Stomach smooth muscle (tissue), 2 donors: ENCODE data around the gene VAPB.

Experiments
- H3K27ac ChIP-seq: one replicate; pipeline ENCODE4 v1.7.0; 2013; ENCODE audit warnings: mild to moderate bottlenecking, low read length, inconsistent platforms
- H3K27me3 ChIP-seq, 2 donors: one replicate each; pipeline ENCODE4 v1.7.0; 2013; ENCODE audit warnings: low read length in 2 of 2; ENCODE audit not compliant: insufficient read depth in 2 of 2, control insufficient read depth in 1 of 2
- H3K36me3 ChIP-seq, 2 donors: one replicate each; pipeline ENCODE4 v1.7.0; 2013; ENCODE audit warnings: low read length in 2 of 2; ENCODE audit not compliant: control insufficient read depth in 2 of 2, insufficient read depth in 2 of 2
- H3K4me1 ChIP-seq: one replicate; pipeline ENCODE4 v1.7.0; 2013; ENCODE audit warnings: low read length; ENCODE audit not compliant: control insufficient read depth, insufficient read depth
- H3K4me3 ChIP-seq, 2 donors: one replicate each; pipeline ENCODE4 v1.7.0; 2013; ENCODE audit warnings: low read length in 2 of 2
- H3K9ac ChIP-seq, 2 donors: one replicate each; pipeline ENCODE4 v1.7.0; 2013; ENCODE audit warnings: low read length in 2 of 2, mild to moderate bottlenecking in 1 of 2
- H3K9me3 ChIP-seq, 2 donors: one replicate each; pipeline ENCODE4 v1.7.0; 2013; ENCODE audit warnings: low read length in 2 of 2; ENCODE audit not compliant: control insufficient read depth in 2 of 2
- donor health status: healthy.
- donor health status: Pancreatic carcinoma.

VAPB gene

DNA sequence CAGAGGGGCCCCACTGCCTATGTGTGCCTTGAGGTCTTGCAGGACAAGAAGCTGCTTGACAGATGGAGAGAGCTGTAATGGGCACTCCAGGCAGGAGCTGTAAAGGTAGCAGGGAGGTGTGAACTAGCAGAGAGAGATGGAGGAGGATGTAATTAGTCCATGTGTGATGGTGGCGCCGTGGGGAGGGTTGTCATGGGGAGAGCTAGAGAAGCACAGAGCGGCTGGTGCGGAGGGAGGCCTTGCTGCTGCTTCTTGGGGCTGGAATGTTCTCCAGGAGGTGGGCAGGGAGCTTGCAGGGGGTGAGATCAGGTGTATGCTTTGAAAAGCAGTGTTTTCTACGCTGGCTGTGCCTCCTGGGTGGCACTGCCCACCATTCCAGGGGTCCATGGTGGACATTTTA lies 94.0 kb downstream of the VAPB start:
- Histone ChIP-seq H3K4me1 (no peaks in the 10 kb centered on the region), H3K4me3 (no peak overlapping the region), H3K36me3 (no peaks in the 10 kb centered on the region), H3K27me3 (no peaks in the 10 kb centered on the region), H3K27ac (no peak overlapping the region), H3K9ac (no peak overlapping the region), H3K9me3 (peaks cover 3 to 9% of the 10 kb centered on the region in 2 donors)

DNA sequence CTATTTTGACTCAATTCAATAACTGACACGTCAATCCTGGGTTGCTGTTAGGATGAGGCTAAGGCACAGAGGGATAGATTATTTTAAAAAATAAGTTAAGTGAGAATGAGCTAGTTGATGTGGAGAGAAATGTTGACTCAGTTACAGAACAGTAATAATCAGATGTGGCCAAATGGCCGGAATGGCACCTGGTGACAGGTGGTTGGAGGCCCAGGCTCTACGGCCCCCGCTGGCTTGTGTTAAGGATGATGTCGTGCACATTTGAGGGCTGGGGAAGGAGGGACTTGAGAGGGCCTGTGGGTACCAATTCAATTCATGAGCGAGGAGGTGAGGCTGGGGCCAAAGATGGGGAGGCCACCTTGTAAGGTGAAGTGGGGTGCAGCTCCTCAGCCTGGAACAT lies 94.4 kb downstream of the VAPB start:
- Histone ChIP-seq H3K27me3 (no peaks in the 10 kb centered on the region), H3K4me3 (no peak overlapping the region), H3K9me3 (peaks cover 3 to 9% of the 10 kb centered on the region in 2 donors), H3K27ac (no peak overlapping the region), H3K9ac (no peak overlapping the region), H3K36me3 (no peaks in the 10 kb centered on the region), H3K4me1 (no peaks in the 10 kb centered on the region)

DNA sequence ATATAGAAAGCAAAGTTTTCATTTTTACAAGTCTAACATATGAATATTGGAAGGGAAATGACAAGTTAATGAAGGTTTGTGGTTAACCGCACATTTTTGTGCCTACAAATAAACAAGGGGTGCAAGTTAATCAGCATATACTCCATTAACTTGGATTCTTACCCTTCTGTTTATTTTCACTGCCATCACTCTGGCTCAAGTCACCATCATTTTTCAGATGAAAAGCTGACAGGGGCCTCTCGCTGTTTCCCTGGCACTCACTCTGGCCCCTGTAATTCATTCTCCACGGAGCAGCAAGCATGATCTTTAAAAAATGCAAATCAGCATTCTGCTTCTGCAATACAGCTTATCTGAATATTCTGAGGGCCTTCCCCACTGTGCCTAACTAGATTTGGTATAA lies 96.4 kb downstream of the VAPB start:
- Histone ChIP-seq H3K9me3 (peaks cover 3 to 9% of the 10 kb centered on the region in 2 donors), H3K36me3 (no peaks in the 10 kb centered on the region), H3K9ac (no peak overlapping the region), H3K27me3 (no peaks in the 10 kb centered on the region), H3K27ac (no peak overlapping the region), H3K4me1 (no peaks in the 10 kb centered on the region), H3K4me3 (no peak overlapping the region)

DNA sequence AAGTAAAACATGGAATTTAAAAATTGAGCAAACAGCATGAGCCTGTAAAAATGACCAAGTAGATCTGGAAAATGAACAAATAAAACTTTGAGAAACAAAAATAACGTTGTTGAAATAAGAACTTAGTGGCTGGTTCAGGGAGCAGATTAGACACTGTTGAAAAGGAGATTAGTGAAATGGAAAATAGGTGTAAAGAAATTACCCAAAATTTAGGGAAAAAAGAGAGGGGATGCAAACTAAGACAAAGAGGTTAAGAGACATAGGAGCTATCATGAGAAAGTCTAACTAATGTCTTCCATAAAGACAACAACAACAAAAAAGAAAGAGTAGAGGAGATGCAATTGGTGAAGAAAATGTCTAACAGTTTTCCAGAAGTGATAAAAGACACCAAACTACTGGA lies 97.2 kb downstream of the VAPB start:
- Histone ChIP-seq H3K27me3 (no peaks in the 10 kb centered on the region), H3K9ac (no peak overlapping the region), H3K36me3 (no peaks in the 10 kb centered on the region), H3K4me3 (no peak overlapping the region), H3K27ac (no peak overlapping the region), H3K4me1 (no peaks in the 10 kb centered on the region), H3K9me3 (peaks cover 3 to 9% of the 10 kb centered on the region in 2 donors)

DNA sequence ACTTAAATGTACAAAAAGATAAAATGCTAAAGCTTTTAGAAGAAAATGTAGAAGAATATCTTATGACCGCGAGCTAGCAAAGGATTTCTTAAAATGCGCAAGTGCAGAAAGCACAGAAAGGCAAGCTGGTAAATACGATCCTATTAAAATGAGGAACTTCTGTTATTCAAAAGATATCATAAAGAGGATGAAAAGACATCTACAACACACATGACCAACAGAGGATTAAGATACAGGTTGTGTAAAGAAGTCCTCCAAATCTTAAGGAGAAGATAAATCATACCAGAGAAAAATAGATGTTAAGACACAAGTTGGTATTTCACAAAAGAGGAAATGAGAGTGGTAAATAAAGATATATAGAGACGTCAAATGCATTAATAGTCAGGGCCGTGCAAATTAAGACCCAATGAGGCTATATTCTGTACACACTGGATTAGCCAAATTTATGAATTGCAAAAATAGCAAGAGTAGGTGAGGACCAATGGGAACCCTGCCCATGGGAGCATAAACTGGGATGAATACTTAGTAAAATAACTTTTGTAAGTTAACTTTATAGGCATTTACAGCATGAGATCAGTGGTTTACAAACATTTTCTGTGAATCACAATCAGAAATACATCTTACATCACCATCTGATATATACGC lies 103.2 kb downstream of the VAPB start:
- H3K9ac ChIP-seq = no peak overlapping the region
- H3K9me3 ChIP-seq = no peaks in the 10 kb centered on the region
- H3K27ac ChIP-seq = no peak overlapping the region
- H3K27me3 ChIP-seq = no peaks in the 10 kb centered on the region
- no peaks in the 10 kb centered on the region for H3K36me3 ChIP-seq
- no peak overlapping the region for H3K4me3 ChIP-seq
- no peaks in the 10 kb centered on the region for H3K4me1 ChIP-seq

DNA sequence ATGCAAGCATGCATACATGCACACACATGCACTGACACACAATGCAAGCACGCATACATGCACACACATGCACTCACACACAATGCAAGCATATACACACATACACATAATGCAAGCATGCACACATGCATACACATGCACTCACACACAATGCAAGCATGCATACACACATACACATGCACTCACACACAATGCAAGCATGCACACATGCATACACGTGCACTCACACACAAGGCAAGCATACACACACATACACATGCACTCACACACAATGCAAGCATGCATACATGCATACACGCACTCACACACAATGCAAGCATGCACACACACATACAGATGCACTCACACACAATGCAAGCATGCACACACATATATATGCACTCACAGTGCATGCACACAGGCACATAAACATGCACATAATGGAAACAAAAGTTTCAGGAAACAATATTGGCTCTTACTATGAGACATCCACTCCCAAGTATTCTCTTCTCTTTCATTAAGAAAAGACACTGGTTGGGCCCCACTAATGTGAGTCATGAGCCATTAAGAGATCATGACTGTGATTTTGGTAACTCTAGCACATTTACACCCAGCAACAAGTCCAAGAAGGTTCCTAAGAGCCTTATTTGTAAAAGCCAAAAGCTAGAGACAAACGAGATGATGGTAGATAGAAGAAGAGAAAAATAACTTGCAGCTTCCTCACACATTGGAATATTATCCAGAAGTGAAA lies 103.9 kb downstream of the VAPB start:
- H3K9ac ChIP-seq = no peak overlapping the region
- no peaks in the 10 kb centered on the region for H3K36me3 ChIP-seq
- H3K9me3 ChIP-seq = no peaks in the 10 kb centered on the region
- no peak overlapping the region for H3K4me3 ChIP-seq
- no peaks in the 10 kb centered on the region for H3K27me3 ChIP-seq
- H3K27ac ChIP-seq = no peak overlapping the region
- H3K4me1 ChIP-seq = no peaks in the 10 kb centered on the region

DNA sequence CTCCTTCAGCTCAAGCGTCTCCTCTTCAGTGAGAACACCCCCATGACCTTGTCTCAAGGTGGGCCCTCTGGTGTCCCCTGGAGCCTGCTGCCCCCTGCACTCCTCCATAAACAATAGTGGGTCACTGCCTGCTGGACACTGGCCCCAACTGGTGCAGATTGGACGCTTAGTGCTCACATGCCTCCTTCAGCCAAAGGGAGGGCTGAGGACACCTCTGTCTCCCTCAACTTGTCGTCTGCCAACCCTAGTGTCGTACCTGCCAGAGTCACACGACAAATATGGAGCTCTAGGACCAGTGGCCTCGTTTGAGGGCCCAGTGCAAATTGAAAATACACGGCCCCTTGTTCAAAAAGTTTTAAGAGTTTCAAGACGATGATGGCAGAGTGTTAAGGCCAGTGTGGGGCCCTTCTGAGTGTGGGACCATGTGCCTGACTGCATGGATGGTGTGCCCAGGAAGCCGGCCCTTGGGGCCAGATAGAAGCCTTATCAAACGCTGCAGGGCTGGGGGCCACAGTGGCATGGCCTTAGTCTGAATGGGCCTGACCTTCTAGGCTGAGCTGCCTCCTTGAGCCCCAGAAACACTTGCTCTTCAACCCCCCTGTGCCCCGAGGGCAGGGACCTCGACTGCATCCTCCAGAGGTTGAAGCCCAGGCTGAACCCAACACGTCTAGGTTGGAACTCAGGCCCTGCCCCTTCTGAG lies 106.0 kb downstream of the VAPB start:
- Histone ChIP-seq H3K27me3 (no peaks in the 10 kb centered on the region), H3K36me3 (no peaks in the 10 kb centered on the region), H3K9ac (no peak overlapping the region), H3K4me3 (no peak overlapping the region), H3K9me3 (no peaks in the 10 kb centered on the region), H3K4me1 (no peaks in the 10 kb centered on the region), H3K27ac (no peak overlapping the region)

DNA sequence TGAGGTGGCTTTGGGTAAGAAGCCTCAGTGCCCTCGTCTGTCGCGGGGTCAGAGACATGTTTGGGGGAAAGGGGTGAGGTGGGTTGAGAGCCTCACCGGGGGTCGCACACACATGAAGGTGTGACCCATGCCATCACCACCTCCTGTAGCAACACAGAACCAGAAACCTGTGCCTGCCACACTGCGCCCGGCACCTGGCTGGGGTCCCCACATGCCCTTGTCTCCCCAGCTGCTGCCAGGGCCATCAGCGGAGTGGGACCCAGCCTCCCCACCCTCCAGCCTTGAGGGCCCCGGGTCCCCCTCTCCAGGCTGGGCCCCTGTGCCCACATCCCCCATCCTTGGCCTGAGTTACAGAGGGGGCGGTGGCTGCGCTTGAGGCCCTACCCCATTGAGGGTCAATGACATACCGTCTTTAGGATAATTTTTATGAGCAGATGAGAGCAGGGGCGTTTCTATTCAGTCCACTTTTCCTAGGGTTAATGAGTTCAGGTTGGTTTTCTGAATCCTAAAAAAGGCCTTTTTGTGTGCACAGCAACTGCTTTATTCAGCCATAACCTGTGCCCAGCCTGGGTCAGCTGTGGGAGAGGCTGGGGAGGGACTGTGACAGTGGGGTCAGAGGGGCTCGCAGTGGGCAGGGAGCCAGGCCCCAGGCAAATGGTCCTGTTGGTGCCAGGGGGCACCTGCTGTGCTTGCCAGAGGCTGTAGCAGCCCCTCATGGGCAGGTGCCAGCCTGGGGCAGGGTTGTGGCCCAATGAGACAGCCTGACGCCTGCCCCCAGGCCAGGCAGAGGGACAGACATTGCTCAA lies 106.8 kb downstream of the VAPB start:
- Histone ChIP-seq H3K9ac (no peak overlapping the region), H3K4me3 (no peak overlapping the region), H3K36me3 (no peaks in the 10 kb centered on the region), H3K27ac (no peak overlapping the region), H3K27me3 (peaks cover 0 to 2% of the 10 kb centered on the region in 2 donors), H3K9me3 (no peaks in the 10 kb centered on the region), H3K4me1 (no peaks in the 10 kb centered on the region)

DNA sequence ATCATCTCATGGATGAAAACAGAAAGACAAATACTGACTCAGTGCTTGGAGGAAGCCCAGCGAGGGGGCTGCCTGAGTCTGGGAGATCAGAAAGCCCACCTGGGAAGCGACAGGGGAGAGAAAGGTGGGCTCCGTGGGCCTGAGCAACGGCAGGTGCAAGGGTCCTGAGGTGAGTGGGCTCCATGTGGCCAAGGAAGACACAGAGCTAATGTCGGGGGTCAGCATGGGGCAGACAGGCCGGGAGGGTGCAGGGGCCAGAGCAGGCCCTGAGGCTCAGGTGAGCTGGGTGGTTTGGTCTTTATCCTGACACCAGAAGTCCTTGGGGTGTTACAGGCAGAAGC lies 107.4 kb downstream of the VAPB start:
- no peak overlapping the region for H3K27ac ChIP-seq
- H3K4me3 ChIP-seq = no peak overlapping the region
- no peaks in the 10 kb centered on the region for H3K4me1 ChIP-seq
- H3K36me3 ChIP-seq = no peaks in the 10 kb centered on the region
- peaks cover 0 to 2% of the 10 kb centered on the region in 2 donors for H3K27me3 ChIP-seq
- peaks cover 0 to under 1% of the 10 kb centered on the region in 2 donors for H3K9me3 ChIP-seq
- H3K9ac ChIP-seq = no peak overlapping the region

DNA sequence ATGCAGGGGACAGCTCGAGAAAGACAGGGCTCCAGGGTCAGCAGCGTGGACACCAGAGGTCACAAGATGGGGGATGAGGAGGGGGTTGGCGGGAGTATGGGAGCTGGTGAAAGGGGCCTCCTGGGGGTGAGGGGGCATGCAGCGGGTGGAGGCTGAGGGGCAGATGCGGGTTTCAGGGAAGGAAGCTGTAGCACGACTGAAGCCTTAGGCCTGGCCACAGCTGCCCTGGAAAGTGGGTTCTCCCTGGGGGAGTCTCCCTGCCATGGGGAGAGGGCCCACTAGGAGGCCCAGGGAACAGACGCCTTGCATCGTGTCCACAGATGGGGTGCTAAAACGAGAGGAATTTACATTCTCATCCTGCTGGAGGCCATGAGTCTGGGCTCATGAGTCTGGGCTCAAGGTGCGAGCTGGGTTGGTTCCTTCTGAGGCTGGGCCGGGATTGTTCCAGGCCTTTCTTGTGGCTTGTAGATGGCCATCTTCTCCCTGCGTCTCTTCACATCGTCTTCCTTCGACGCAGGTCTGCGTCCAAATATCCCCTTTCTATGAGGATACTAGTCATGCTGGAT lies 108.1 kb downstream of the VAPB start:
- peaks cover 0 to 2% of the 10 kb centered on the region in 2 donors for H3K27me3 ChIP-seq
- no peaks in the 10 kb centered on the region for H3K4me1 ChIP-seq
- peaks cover 0 to 6% of the 10 kb centered on the region in 2 donors for H3K9me3 ChIP-seq
- no peak overlapping the region for H3K27ac ChIP-seq
- H3K9ac ChIP-seq = no peak overlapping the region
- H3K4me3 ChIP-seq = no peak overlapping the region
- no peaks in the 10 kb centered on the region for H3K36me3 ChIP-seq
